Loucy (cell line): Measurements from ENCODE around the gene NCKAP5.

ENCODE experiments used
- CTCF ChIP-seq: fragments of 200-600 bp; sonication (generic); conservative IDR thresholded peaks from 2 replicates; pipeline ENCODE4 v1.5.1; 2014; ENCODE audit warnings: mild to moderate bottlenecking, antibody characterized with exemption, low read length
- EZH2phosphoT487 ChIP-seq: fragments of 200-600 bp; IDR thresholded peaks from 2 replicates; pipeline ENCODE4 v1.6.1; 2018; ENCODE audit warnings: antibody characterized with exemption, mild to moderate bottlenecking, moderate library complexity, borderline replicate concordance

- TF ChIP-seq CTCF (no peak), EZH2phosphoT487 (no peak)
Measured at GRCh38 chr2:133231264-133231663, 337.0 kb downstream of the NCKAP5 start.
